ENCODE measurements around the gene ATP2C1.

ATP2C1 gene

GRCh38 chr3:131050001-131050400, 156.1 kb downstream of the ATP2C1 start:
- DNase-seq = no peak

GRCh38 chr3:131053043-131053859, 159.4 kb downstream of the ATP2C1 start:
- DNase-seq = no peak

Measured in activated CD4-positive, alpha-beta T cell treated with anti-CD3 and anti-CD28 coated beads, Interleukin-10, Interleukin-2, amounts not matched to agents 100 ng/mL and 50 ng/mL, durations not matched to agents 16 hours and 8 hours (primary cell).